Measurements from ENCODE around the gene ZMYND15. TPM values are rescaled to one million over a fixed set of nuclear protein-coding genes. Genes with fewer than 3 reads are reported as not detected.

ZMYND15 gene
- total and polyA plus RNA-seq, 2 of the 13 experiments (the other 11 are each of a cell fraction or from before 2014, with no cell fraction given): 0.24 to 2.7 TPM

- TF ChIP-seq GLI4 (CRISPR knock-in tag; IDR thresholded peaks at IDR 0.05; ENCODE audit: borderline replicate concordance): no peak
- TF ChIP-seq HDAC6 (IDR thresholded peaks at IDR 0.05; ENCODE audit: low read depth, low read length): no peak
- peak; percentile 81 for TF ChIP-seq ZFX (CRISPR knock-in tag; IDR thresholded peaks at IDR 0.05; ENCODE audit: low read depth)
- 0 out of 2 replicates have a peak, but pooled peaks have one; percentile 19 for TF ChIP-seq ZXDC (CRISPR knock-in tag; IDR thresholded peaks at IDR 0.05)
- TF ChIP-seq ZBTB4 (CRISPR knock-in tag; IDR thresholded peaks at IDR 0.05; ENCODE audit: borderline replicate concordance): no peak
- 0 out of 2 replicates have a peak, but pooled peaks have one; percentile 40 for TF ChIP-seq HNRNPL (IDR thresholded peaks at IDR 0.05; ENCODE audit: low read depth, low read length)
- peak; percentile 57; the same call in 1 of the 2 replicates for TF ChIP-seq ZNF576 (CRISPR knock-in tag; IDR thresholded peaks at IDR 0.05)
- TF ChIP-seq SRY (CRISPR knock-in tag; IDR thresholded peaks at IDR 0.05): no peak; the same call in 1 of the 2 replicates
- no peak for TF ChIP-seq ZNF547 (CRISPR knock-in tag; IDR thresholded peaks at IDR 0.05)
- TF ChIP-seq GTF2F1 (IDR thresholded peaks at IDR 0.05; ENCODE audit: low read length): no peak
- no peak for TF ChIP-seq E2F2 (CRISPR knock-in tag; IDR thresholded peaks at IDR 0.05; ENCODE audit: borderline replicate concordance)
- no peak for TF ChIP-seq ZNF382 (CRISPR knock-in tag; IDR thresholded peaks at IDR 0.05; ENCODE audit: borderline replicate concordance)
- TF ChIP-seq MEIS1 (CRISPR knock-in tag; IDR thresholded peaks at IDR 0.05; ENCODE audit: borderline replicate concordance): peak; percentile 89; the same call in 1 of the 2 replicates
- TF ChIP-seq ZNF235 (CRISPR knock-in tag; IDR thresholded peaks at IDR 0.05; ENCODE audit: borderline replicate concordance): 0 out of 2 replicates have a peak, but pooled peaks have one; percentile 32
- no peak for TF ChIP-seq ZFP36 (IDR thresholded peaks at IDR 0.05; ENCODE audit: borderline replicate concordance, low read depth, low read length, partially characterized antibody)
- no peak; the same call in 1 of the 2 replicates for TF ChIP-seq TFDP2 (CRISPR knock-in tag; IDR thresholded peaks at IDR 0.05)
- no peak for TF ChIP-seq RARA (CRISPR knock-in tag; IDR thresholded peaks at IDR 0.05)
- TF ChIP-seq ZNF432 (CRISPR knock-in tag; IDR thresholded peaks at IDR 0.05; ENCODE audit: borderline replicate concordance): no peak
- TF ChIP-seq RELA (CRISPR knock-in tag; IDR thresholded peaks at IDR 0.05): no peak
These were observed at the start of gene ZMYND15, which contains the start of gene CXCL16 (continued) for GRCh38 chr17:4739122-4740024.
